ENCODE measurements around the gene COL28A1.

DNA sequence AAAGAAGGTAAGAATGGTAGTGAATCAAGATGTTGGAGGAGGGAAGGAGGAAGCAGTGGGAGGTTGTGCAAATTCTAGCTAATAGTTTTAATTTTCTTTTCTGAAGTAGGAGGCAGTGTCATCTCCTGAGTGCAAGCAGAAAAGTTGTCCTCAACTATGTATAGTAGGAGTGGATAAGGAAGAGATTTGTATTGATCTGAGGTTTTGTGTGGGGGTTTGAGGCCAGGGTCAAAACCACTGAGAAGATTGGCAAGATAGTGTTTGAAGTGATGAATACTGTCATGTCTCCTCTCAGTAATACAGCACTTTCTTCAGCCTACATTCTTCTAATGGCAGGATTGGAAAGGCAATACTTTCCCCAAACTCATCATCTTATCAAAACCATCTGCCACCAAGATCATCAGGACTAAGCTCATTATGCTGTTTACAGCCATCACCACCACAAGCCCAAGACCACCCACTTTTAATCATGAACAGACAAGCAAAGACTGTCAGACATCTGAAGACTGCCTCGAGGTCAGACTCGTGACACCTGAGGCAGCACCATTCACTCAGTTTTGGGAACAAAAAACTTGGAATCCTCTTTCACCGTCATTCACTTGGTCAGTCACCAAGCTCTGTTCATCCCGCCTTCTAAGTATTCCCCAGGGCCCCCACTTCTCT, 29.5 kb upstream of the COL28A1 start:
- TF ChIP-seq, protein P1, sequence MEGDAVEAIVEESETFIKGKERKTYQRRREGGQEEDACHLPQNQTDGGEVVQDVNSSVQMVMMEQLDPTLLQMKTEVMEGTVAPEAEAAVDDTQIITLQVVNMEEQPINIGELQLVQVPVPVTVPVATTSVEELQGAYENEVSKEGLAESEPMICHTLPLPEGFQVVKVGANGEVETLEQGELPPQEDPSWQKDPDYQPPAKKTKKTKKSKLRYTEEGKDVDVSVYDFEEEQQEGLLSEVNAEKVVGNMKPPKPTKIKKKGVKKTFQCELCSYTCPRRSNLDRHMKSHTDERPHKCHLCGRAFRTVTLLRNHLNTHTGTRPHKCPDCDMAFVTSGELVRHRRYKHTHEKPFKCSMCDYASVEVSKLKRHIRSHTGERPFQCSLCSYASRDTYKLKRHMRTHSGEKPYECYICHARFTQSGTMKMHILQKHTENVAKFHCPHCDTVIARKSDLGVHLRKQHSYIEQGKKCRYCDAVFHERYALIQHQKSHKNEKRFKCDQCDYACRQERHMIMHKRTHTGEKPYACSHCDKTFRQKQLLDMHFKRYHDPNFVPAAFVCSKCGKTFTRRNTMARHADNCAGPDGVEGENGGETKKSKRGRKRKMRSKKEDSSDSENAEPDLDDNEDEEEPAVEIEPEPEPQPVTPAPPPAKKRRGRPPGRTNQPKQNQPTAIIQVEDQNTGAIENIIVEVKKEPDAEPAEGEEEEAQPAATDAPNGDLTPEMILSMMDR (optimal IDR thresholded peaks at IDR 0.05 in 1 of 3, IDR thresholded peaks at IDR 0.05 in 1 of 3, conservative IDR thresholded peaks at IDR 0.05 in 1 of 3; ENCODE audit: extremely low read depth in 1 of 3, insufficient read depth in 2 of 3, low read length in 3 of 3) = no peak
- no peak for TF ChIP-seq EZH2 (IDR thresholded peaks at IDR 0.05; ENCODE audit: low read length)
